ENCODE measurements around the gene MYOF.

MYOF gene

DNA sequence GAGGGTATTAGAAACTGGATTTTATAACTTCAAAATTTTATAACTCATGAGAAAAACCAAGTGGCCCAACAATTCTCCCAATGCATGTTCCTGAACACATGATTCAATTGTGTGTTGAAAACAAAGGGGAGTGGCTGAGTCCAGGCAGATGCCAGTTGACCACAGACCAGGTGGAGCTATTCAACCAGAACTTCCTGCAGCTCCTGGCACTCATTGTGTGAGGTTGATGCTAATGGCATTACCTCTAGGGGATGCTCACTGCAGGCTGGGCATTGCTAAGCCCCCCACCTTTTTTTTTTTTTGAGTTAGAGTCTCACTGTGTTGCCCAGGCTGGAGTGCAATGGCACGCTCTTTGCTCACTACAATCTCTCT lies 20.3 kb downstream of the MYOF start:
- no peak for DNase-seq (ENCODE audit: low spot score)
- TF ChIP-seq, protein P1, sequence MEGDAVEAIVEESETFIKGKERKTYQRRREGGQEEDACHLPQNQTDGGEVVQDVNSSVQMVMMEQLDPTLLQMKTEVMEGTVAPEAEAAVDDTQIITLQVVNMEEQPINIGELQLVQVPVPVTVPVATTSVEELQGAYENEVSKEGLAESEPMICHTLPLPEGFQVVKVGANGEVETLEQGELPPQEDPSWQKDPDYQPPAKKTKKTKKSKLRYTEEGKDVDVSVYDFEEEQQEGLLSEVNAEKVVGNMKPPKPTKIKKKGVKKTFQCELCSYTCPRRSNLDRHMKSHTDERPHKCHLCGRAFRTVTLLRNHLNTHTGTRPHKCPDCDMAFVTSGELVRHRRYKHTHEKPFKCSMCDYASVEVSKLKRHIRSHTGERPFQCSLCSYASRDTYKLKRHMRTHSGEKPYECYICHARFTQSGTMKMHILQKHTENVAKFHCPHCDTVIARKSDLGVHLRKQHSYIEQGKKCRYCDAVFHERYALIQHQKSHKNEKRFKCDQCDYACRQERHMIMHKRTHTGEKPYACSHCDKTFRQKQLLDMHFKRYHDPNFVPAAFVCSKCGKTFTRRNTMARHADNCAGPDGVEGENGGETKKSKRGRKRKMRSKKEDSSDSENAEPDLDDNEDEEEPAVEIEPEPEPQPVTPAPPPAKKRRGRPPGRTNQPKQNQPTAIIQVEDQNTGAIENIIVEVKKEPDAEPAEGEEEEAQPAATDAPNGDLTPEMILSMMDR (IDR thresholded peaks at IDR 0.05; ENCODE audit: extremely low read depth, missing control alignments), result no peak

DNA sequence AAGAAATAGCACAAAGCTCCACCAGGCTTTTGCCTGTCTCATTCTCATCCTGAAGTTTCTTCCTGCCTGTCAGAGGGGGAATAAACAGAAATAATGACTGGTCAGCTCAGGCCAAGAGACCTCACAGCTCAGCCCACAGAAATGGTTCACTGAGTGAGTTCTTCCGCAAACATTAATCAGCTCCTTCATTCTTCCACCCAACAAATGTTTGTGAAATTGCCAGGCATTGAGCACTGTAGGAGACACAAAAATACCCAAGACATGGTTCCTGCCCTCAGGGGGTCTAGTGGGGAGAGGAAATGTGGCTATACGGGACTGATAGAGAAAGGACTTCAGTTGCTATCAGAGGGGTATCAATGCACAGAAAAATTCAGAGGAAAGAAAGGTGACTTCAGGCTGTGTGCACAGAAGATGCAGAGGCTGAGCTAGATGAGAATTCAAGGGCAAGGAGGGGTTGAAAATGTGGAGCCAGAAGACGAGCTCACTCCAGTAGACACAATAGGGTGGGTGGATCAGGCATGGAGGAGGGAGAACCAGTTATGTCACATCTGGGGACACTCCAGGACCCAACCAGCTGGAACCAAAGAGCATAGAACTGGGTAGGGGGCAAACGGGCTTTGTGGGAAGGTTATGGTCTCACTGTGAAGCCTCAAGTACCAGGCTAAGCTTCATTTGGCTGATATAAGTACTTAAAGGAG lies 20.9 kb downstream of the MYOF start:
- no peak for DNase-seq (ENCODE audit: low spot score)
- TF ChIP-seq, protein P1 (IDR thresholded peaks at IDR 0.05; ENCODE audit: extremely low read depth, missing control alignments), result no peak

DNA sequence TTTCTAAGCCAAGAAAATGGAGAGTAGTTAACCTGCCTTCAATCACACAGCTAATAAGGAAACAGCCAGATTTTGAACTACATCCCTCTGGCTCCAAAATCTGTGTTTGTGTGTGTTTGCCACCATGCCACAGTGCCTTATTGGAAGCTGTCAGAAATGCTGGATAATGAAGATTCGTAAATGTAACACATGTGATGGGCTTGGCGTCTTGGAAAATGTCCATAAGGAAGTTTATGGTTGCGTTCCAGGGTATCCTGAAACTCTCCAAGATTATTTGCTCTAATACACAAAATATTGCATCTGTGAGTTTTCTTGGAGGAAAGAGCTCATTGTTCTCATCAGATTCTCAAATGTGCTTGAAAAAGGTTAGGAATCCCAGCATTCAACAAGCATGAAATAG lies 22.7 kb downstream of the MYOF start:
- DNase-seq (ENCODE audit: low spot score), result no peak
- TF ChIP-seq, protein P1 (IDR thresholded peaks at IDR 0.05; ENCODE audit: extremely low read depth, missing control alignments), result no peak

DNA sequence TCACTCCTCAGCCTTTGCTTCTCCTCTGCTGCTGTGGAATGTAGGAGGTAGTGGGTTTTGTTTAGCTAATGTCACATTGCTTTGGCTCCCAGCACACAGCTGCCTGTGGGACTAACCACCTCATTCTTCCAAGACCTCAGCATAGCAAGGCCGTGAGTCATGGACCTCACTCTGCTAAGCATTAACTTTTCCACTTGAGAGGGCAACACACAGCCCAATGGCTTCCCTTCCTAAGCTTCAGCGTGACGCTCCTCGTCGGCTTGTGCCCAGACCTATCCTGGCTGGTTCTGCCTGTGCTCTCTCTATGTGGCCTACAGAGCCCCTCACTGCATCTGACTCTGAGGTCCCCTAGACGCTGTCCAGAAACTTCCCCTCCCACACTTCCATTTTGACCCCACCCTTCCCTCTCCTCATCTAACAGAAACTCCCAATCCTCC lies 23.3 kb downstream of the MYOF start:
- TF ChIP-seq, protein P1 (IDR thresholded peaks at IDR 0.05; ENCODE audit: extremely low read depth, missing control alignments), result no peak
- DNase-seq (ENCODE audit: low spot score), result no peak

DNA sequence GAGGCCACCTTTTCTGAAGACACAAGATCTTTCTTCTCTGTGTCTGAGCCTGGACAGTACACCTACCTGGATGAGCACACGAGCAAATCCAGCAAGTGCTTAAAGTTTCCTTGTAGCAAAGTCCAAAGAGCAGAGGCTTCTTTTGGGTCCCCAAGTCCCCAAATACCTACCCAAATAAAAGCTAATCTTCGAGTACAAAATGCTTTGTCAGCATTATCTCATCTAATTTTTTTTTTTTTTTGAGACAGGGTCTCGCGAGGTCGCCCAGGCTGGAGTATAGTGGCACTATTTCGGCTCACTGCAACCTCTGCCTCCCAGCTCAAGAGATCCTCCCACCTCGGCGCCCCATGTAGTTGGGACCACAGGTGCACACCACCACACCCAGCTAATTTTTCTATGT lies 24.6 kb downstream of the MYOF start:
- DNase-seq (ENCODE audit: low spot score), result no peak
- TF ChIP-seq, protein P1 (IDR thresholded peaks at IDR 0.05; ENCODE audit: extremely low read depth, missing control alignments), result no peak

DNA sequence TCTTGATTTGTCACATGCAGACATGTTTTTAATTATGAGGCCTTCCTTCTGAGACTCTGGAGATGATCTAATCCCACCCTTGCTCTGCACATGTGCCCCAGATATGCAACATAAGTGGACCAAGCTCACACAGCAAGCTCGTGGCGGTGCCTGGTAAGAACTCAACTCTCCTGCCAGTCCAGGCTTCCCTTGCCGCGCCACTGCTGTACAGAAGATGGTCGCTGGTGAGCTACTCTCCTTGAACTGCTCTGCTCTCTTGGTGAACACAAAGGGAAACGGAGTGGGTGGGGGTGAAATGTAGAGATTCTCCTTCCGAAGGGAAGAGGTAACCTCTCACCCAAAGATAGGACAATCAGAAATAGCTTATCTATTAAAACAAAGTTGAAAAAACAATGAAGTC lies 25.7 kb downstream of the MYOF start:
- TF ChIP-seq, protein P1 (IDR thresholded peaks at IDR 0.05; ENCODE audit: extremely low read depth, missing control alignments), result no peak
- no peak for DNase-seq (ENCODE audit: low spot score)

DNA sequence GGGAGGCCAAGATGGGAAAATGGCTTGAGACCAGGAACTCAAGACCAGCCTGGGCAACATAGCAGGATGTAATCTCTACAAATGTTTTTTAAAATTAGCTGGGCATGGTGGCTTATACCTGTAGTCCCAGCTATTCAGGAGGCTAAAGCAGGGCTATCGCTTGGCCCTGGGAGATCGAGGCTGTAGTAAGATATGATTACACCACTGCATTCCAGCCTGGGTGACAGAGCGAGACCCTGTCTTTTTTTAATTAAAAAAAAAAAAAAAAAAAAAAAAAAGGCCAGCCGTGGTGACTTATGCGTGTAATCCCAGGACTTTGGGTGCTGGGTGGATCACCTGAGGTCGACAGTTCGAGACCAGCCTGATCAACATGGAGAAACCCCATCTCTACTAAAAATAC lies 27.4 kb downstream of the MYOF start:
- TF ChIP-seq, protein P1 (IDR thresholded peaks at IDR 0.05; ENCODE audit: extremely low read depth, missing control alignments), result no peak
- DNase-seq (ENCODE audit: low spot score), result no peak

All from GM20000 (cell line).